Gastroesophageal sphincter (tissue), 4 donors: ENCODE measurements around the gene RNPC3. TPM values are rescaled to one million over a fixed set of nuclear protein-coding genes. Genes with fewer than 3 reads are reported as not detected.

Experiments used
- ATAC-seq: fragments of 150-250 bp; one replicate; pipeline ENCODE4 v1.9.1; 2016; ENCODE audit warnings: mild to moderate bottlenecking, moderate library complexity
- H3K27ac ChIP-seq, 4 donors: fragments of 200-600 bp; sonication (generic) in 3 of 4; 1 replicate in 3 of 4; 2 replicates in 1 of 4; pipeline ENCODE4 v1.5.1; 2016 to 2019
- H3K27me3 ChIP-seq: fragments of 200-600 bp; sonication (generic); one replicate; pipeline ENCODE4 v1.5.1; 2019
- H3K36me3 ChIP-seq, 2 donors: fragments of 200-600 bp; sonication (generic); one replicate each; pipeline ENCODE4 v1.5.1; 2019; ENCODE audit warnings: control low read depth in 1 of 2
- H3K4me1 ChIP-seq, 3 donors: fragments of 200-600 bp; sonication (generic); 1 replicate in 2 of 3; 2 replicates in 1 of 3; pipeline ENCODE4 v1.5.1; 2016 to 2019; ENCODE audit warnings: control low read depth in 2 of 3
- H3K4me3 ChIP-seq, 2 donors: fragments of 200-600 bp; sonication (generic); one replicate each; pipeline ENCODE4 v1.5.1; 2019; ENCODE audit warnings: mild to moderate bottlenecking in 1 of 2, moderate library complexity in 1 of 2
- H3K9me3 ChIP-seq, 3 donors: fragments of 200-600 bp; sonication (generic); one replicate each; pipeline ENCODE4 v1.5.1; 2017 to 2019; ENCODE audit warnings: control low read depth in 2 of 3
- CTCF ChIP-seq, 4 experiments: fragments of 200-600 bp in 2 of 4; fragments of 450-650 bp in 2 of 4; sonication (generic) in 1 of 4; IDR thresholded peaks; one replicate each; pipeline ENCODE4 v1.5.1; 2017 to 2019; ENCODE audit warnings: antibody characterized with exemption in 4 of 4, mild to moderate bottlenecking in 2 of 4, moderate library complexity in 2 of 4
- EP300 ChIP-seq: sonication (generic); formaldehyde crosslinking; IDR thresholded peaks from one replicate; pipeline ENCODE4 v1.6.1; 2017; ENCODE audit warnings: antibody characterized with exemption, mild to moderate bottlenecking
- POLR2A ChIP-seq, 2 donors: fragments of 450-650 bp; IDR thresholded peaks; one replicate each; pipeline ENCODE4 v1.6.1; 2017; ENCODE audit warnings: antibody characterized with exemption in 2 of 2, mild to moderate bottlenecking in 2 of 2, moderate library complexity in 1 of 2
- POLR2AphosphoS5 ChIP-seq: sonication (generic); formaldehyde crosslinking; IDR thresholded peaks from one replicate; pipeline ENCODE4 v1.6.1; 2017; ENCODE audit warnings: antibody characterized with exemption
- WGBS, 2 donors: methylation state at CpG; one replicate each; pipeline ENCODE4 v1.1.5; 2018; ENCODE audit warnings: low coverage in 1 of 2; 5-methylcytosine and 5-hydroxymethylcytosine counted together
- total RNA-seq, 4 donors: library from RNA; depleted of rRNA; stranded (reverse); fragments of >200 nt; gene quantifications; one replicate each; pipeline ENCODE4 v1.1.0, GENCODE V29; 2016

The RNPC3 gene
- total RNA-seq, result 10 to 100 TPM in 3 of 4 donors, 1 to 10 TPM in 1; 9.3 to 56.2 (median 19.3) TPM

- WGBS, 2 donors, result 0 to 1% methylated on average over 19 to 31 of the region's 62 CpGs
- peak; percentile 40 for TF ChIP-seq POLR2AphosphoS5
- peak in 1 of 4 experiments; percentile 19 for TF ChIP-seq CTCF (IDR thresholded peaks at IDR 0.05)
- peak in 1 of 2 donors; percentile 25 for TF ChIP-seq POLR2A (IDR thresholded peaks at IDR 0.05)
- TF ChIP-seq EP300, result no peak
- peak; percentile 90 for ATAC-seq
Observed at GRCh38 chr1:103525607-103526507, at the start of gene RNPC3. TSS of gene RNPC3 (plus strand) at chr1:103525699. CDS start at chr1:103526071, 372 bp downstream.

GRCh38 chr1:103477101-103477500 lies 48.4 kb upstream of the RNPC3 start:
- H3K27me3 ChIP-seq, result no peaks in the 10 kb centered on the region
- no peak overlapping the region for H3K27ac ChIP-seq
- no peak for TF ChIP-seq CTCF (IDR thresholded peaks at IDR 0.05)
- no peak for TF ChIP-seq EP300
- no peak for TF ChIP-seq POLR2AphosphoS5
- TF ChIP-seq POLR2A (IDR thresholded peaks at IDR 0.05), result no peak
- no peak overlapping the region for H3K4me3 ChIP-seq
- no peaks in the 10 kb centered on the region for H3K36me3 ChIP-seq
- H3K9me3 ChIP-seq, result no peaks in the 10 kb centered on the region
- no peaks in the 10 kb centered on the region for H3K4me1 ChIP-seq
- ATAC-seq, result no peak

More at GRCh38 chr1:103525607-103526507, at the start of gene RNPC3:
- no peaks in the 10 kb centered on the region for H3K9me3 ChIP-seq
- peaks cover 5 to 51% (median 10%) of the 10 kb centered on the region in 3 donors for H3K4me1 ChIP-seq
- H3K4me3 ChIP-seq, result peak within 1 kb of the TSS; percentile 89 to 100
- peak within 1 kb of the TSS; percentile 89 to 98 (median 94) for H3K27ac ChIP-seq
- no peaks in the 10 kb centered on the region for H3K27me3 ChIP-seq
- peaks cover 0 to 24% of the 10 kb centered on the region in 2 donors for H3K36me3 ChIP-seq

- ATAC-seq, result no peak
Observed at GRCh38 chr1:103489935-103490334, 35.6 kb upstream of the RNPC3 start.

GRCh38 chr1:103492003-103492625 lies 33.4 kb upstream of the RNPC3 start:
- no peak for TF ChIP-seq EP300
- Histone ChIP-seq H3K27me3 (no peaks in the 10 kb centered on the region), H3K4me3 (no peak overlapping the region), H3K9me3 (no peaks in the 10 kb centered on the region), H3K4me1 (no peaks in the 10 kb centered on the region), H3K27ac (no peak overlapping the region), H3K36me3 (no peaks in the 10 kb centered on the region)
- WGBS, 2 donors, result 92 to 100% methylated on average over 1 of the region's 1 CpG
- no peak for ATAC-seq

More at GRCh38 chr1:103489935-103490334, 35.6 kb upstream of the RNPC3 start:
- no peak overlapping the region for H3K27ac ChIP-seq
- no peaks in the 10 kb centered on the region for H3K36me3 ChIP-seq
- TF ChIP-seq EP300, result no peak
- no peak for TF ChIP-seq POLR2A (IDR thresholded peaks at IDR 0.05)
- TF ChIP-seq POLR2AphosphoS5, result no peak
- no peak for TF ChIP-seq CTCF (IDR thresholded peaks at IDR 0.05)
- no peaks in the 10 kb centered on the region for H3K4me1 ChIP-seq
- no peak overlapping the region for H3K4me3 ChIP-seq
- H3K27me3 ChIP-seq, result no peaks in the 10 kb centered on the region
- no peaks in the 10 kb centered on the region for H3K9me3 ChIP-seq

GRCh38 chr1:103496014-103496635 lies 29.4 kb upstream of the RNPC3 start:
- Histone ChIP-seq H3K4me3 (no peak overlapping the region), H3K9me3 (no peaks in the 10 kb centered on the region), H3K27ac (no peak overlapping the region), H3K27me3 (no peaks in the 10 kb centered on the region), H3K4me1 (no peaks in the 10 kb centered on the region), H3K36me3 (no peaks in the 10 kb centered on the region)
- no peak for TF ChIP-seq POLR2A (IDR thresholded peaks at IDR 0.05)
- TF ChIP-seq CTCF (IDR thresholded peaks at IDR 0.05), result no peak
- TF ChIP-seq POLR2AphosphoS5, result no peak
- no peak for TF ChIP-seq EP300
- no peak for ATAC-seq
- 68 to 100% methylated on average over 1 to 2 of the region's 2 CpGs for WGBS, 2 donors
